ENCODE results near the gene DNAJC5G.

DNA sequence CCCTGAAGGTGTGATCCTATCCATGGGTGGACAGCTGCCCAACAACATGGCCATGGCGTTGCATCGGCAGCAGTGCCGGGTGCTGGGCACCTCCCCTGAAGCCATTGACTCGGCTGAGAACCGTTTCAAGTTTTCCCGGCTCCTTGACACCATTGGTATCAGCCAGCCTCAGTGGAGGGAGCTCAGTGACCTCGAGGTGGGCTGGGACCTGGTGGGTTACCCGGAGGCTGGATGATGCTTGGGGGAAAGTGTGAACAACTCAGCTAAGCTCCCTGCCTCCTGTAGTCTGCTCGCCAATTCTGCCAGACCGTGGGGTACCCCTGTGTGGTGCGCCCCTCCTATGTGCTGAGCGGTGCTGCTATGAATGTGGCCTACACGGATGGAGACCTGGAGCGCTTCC is 41.9 kb upstream of the DNAJC5G start:
- TF ChIP-seq CTCF (IDR thresholded peaks at IDR 0.05) (no peak), POLR2A (IDR thresholded peaks at IDR 0.05) (no peak), EP300 (IDR thresholded peaks at IDR 0.05) (no peak)
